Trophoblast cell (in vitro differentiated cells and primary cell): ENCODE results near the gene CFAP45.
A peak's percentile ranks its signal among the peaks of the same experiment; 100 is the strongest.

ENCODE experiments used
- DNase-seq, 2 donors: peaks; one replicate each; pipeline ENCODE4 v3.0.0-alpha.2; 2016
- H2AFZ ChIP-seq: 2 replicates; pipeline ENCODE4 v1.6.1; 2013; ENCODE audit warnings: low read length, moderate library complexity, mild to moderate bottlenecking; ENCODE audit not compliant: insufficient read depth, poor library complexity
- H2AK5ac ChIP-seq: 2 replicates; pipeline ENCODE4 v1.6.1; 2013; ENCODE audit warnings: mild to moderate bottlenecking, low read length
- H2BK120ac ChIP-seq: 2 replicates; pipeline ENCODE4 v1.6.1; 2013; ENCODE audit warnings: low read length, mild to moderate bottlenecking, moderate library complexity; ENCODE audit not compliant: insufficient read depth, poor library complexity
- H2BK12ac ChIP-seq: 2 replicates; pipeline ENCODE4 v1.6.1; 2013; ENCODE audit warnings: mild to moderate bottlenecking, low read length, moderate library complexity
- H2BK5ac ChIP-seq: 2 replicates; pipeline ENCODE4 v1.6.1; 2013; ENCODE audit warnings: low read length, low read depth, moderate library complexity, mild to moderate bottlenecking; ENCODE audit not compliant: poor library complexity
- H3K14ac ChIP-seq: 2 replicates; pipeline ENCODE4 v1.6.1; 2013; ENCODE audit warnings: mild to moderate bottlenecking, low read length
- H3K18ac ChIP-seq: 2 replicates; pipeline ENCODE4 v1.6.1; 2013; ENCODE audit warnings: mild to moderate bottlenecking, low read length
- H3K23ac ChIP-seq: 2 replicates; pipeline ENCODE4 v1.6.1; 2013; ENCODE audit warnings: low read length
- H3K27ac ChIP-seq: 2 replicates; pipeline ENCODE4 v1.5.1; 2013; ENCODE audit warnings: low read depth, mild to moderate bottlenecking, inconsistent platforms, low read length, moderate library complexity
- H3K27me3 ChIP-seq: 2 replicates; pipeline ENCODE4 v1.6.1; 2013; ENCODE audit warnings: inconsistent platforms, mild to moderate bottlenecking, low read length, moderate library complexity; ENCODE audit not compliant: insufficient read depth
- H3K36me3 ChIP-seq, 2 experiments: 1 replicate in 1 of 2; 2 replicates in 1 of 2; pipeline ENCODE4 v1.6.1; 2013; ENCODE audit warnings: low read length in 2 of 2, mild to moderate bottlenecking in 2 of 2, moderate library complexity in 1 of 2; ENCODE audit not compliant: insufficient read depth in 2 of 2, control insufficient read depth in 1 of 2
- H3K4ac ChIP-seq: 2 replicates; pipeline ENCODE4 v1.6.1; 2013; ENCODE audit warnings: low read depth, mild to moderate bottlenecking, low read length, moderate library complexity
- H3K4me1 ChIP-seq, 2 experiments: 1 replicate in 1 of 2; 2 replicates in 1 of 2; pipeline ENCODE4 v1.6.1; 2013; ENCODE audit warnings: low read length in 2 of 2, mild to moderate bottlenecking in 2 of 2, moderate library complexity in 1 of 2; ENCODE audit not compliant: insufficient read depth in 2 of 2, control insufficient read depth in 1 of 2
- H3K4me2 ChIP-seq: 2 replicates; pipeline ENCODE4 v1.6.1; 2013; ENCODE audit warnings: inconsistent platforms, mild to moderate bottlenecking, low read length, moderate library complexity
- H3K4me3 ChIP-seq: 2 replicates; pipeline ENCODE4 v1.5.1; 2013; ENCODE audit warnings: mild to moderate bottlenecking, low read depth, low read length, inconsistent platforms
- H3K79me1 ChIP-seq: one replicate; pipeline ENCODE4 v1.6.1; 2013; ENCODE audit warnings: low read length
- H3K79me2 ChIP-seq: 2 replicates; pipeline ENCODE4 v1.6.1; 2013; ENCODE audit warnings: low read length, mild to moderate bottlenecking; ENCODE audit not compliant: control insufficient read depth, insufficient read depth, poor library complexity
- H3K9ac ChIP-seq: 2 replicates; pipeline ENCODE4 v1.6.1; 2013; ENCODE audit warnings: mild to moderate bottlenecking, low read length
- H3K9me3 ChIP-seq: 2 replicates; pipeline ENCODE4 v1.6.1; 2013; ENCODE audit warnings: low read depth, mild to moderate bottlenecking, control low read depth, inconsistent platforms, low read length; ENCODE audit not compliant: insufficient read depth
- H4K12ac ChIP-seq: 2 replicates; pipeline ENCODE4 v1.6.1; 2013; ENCODE audit warnings: low read depth, mild to moderate bottlenecking, low read length, moderate library complexity
- H4K8ac ChIP-seq: 2 replicates; pipeline ENCODE4 v1.6.1; 2013; ENCODE audit warnings: low read depth, mild to moderate bottlenecking, low read length, moderate library complexity
- H4K91ac ChIP-seq: one replicate; pipeline ENCODE4 v1.6.1; 2013; ENCODE audit warnings: low read depth, mild to moderate bottlenecking, low read length, moderate library complexity
- WGBS: extraction: QIAGEN DNeasy Blood & Tissue Kit; methylation state at CpG from one replicate; pipeline ENCODE4 v1.1.7; 2013; ENCODE audit warnings: missing lambda C conversion rate; ENCODE audit not compliant: insufficient read length, insufficient coverage; ENCODE audit errors: extremely low coverage; 5-methylcytosine and 5-hydroxymethylcytosine counted together

CFAP45 gene

DNA sequence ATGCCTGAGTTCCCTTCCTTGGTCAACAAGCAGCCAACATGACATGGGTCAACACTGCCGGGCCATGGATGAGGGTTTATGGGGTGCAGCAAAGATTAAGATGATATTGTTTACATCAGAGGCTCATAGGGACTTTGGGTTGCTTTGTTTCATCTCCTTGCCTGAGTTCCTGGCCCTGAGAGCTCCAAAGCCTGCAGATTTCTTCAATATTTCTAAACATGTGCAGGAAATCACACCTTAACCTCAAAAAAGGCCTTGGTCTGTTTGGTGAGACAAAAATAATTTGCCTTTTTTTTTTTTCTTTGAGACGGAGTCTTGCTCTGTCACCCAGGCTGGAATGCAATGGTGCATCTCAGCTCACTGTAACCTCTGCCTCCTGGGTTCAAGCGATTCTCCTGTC lies 72.4 kb downstream of the CFAP45 start:
- no peak overlapping the region for H4K8ac ChIP-seq
- H3K9ac ChIP-seq, result no peak overlapping the region
- H3K4ac ChIP-seq, result no peak overlapping the region

DNA sequence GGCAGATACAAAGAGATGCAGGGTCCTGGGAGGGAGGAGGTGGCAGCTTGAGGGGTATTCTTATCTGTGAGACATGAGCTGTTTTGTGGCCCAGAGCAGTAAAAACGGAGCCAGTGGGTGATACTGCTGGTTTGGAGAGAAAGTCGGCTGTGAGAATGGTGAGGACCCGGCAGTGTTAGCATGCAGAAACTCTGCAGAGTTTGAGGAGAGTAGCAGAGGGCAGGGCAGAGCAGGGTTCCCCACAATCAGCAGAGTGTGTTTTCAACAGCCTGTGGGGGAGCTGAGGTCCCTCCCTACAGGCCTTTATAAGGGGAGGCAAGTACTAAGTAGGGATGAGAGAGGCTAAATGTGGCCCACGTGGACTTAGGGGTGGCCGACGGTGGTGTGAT lies 72.9 kb downstream of the CFAP45 start:
- Histone ChIP-seq H3K4me3 (no peak overlapping the region), H3K79me1 (peaks cover 2% of the 10 kb centered on the region), H3K27me3 (no peaks in the 10 kb centered on the region), H3K9ac (no peak overlapping the region), H3K36me3 (no peaks in the 10 kb centered on the region), H4K91ac (peak overlapping the region; percentile 7), H2AFZ (no peak overlapping the region), H3K14ac (no peak overlapping the region), H3K79me2 (no peaks in the 10 kb centered on the region), H4K12ac (no peak overlapping the region), H2AK5ac (no peak overlapping the region), H3K4me2 (no peak overlapping the region), H3K4ac (no peak overlapping the region), H3K4me1 (peaks cover 18 to 26% of the 10 kb centered on the region in 2 experiments), H2BK12ac (no peak overlapping the region), H3K23ac (no peak overlapping the region), H3K27ac (no peak overlapping the region), H3K9me3 (no peaks in the 10 kb centered on the region), H2BK120ac (no peak overlapping the region), H4K8ac (no peak overlapping the region), H3K18ac (no peak overlapping the region), H2BK5ac (no peak overlapping the region)
- no peak for DNase-seq
- WGBS, result no CpG with 5 or more reads among the region's 6 CpGs

More for the DNA sequence above, 72.4 kb downstream of the CFAP45 start:
- H3K23ac ChIP-seq, result no peak overlapping the region
- no peak overlapping the region for H3K4me3 ChIP-seq
- H3K14ac ChIP-seq, result no peak overlapping the region
- H3K9me3 ChIP-seq, result no peaks in the 10 kb centered on the region
- no peak overlapping the region for H3K18ac ChIP-seq
- H4K91ac ChIP-seq, result no peak overlapping the region
- DNase-seq, result no peak
- H3K27me3 ChIP-seq, result no peaks in the 10 kb centered on the region
- no peak overlapping the region for H2AK5ac ChIP-seq
- no peaks in the 10 kb centered on the region for H3K79me2 ChIP-seq
- H2AFZ ChIP-seq, result no peak overlapping the region
- no peak overlapping the region for H4K12ac ChIP-seq
- peaks cover 2% of the 10 kb centered on the region for H3K79me1 ChIP-seq
- H3K4me1 ChIP-seq, result peaks cover 18 to 26% of the 10 kb centered on the region in 2 experiments
- H3K27ac ChIP-seq, result no peak overlapping the region
- WGBS, result no CpG with 5 or more reads among the region's 3 CpGs
- no peak overlapping the region for H2BK12ac ChIP-seq
- no peak overlapping the region for H2BK5ac ChIP-seq
- no peak overlapping the region for H3K4me2 ChIP-seq
- no peak overlapping the region for H2BK120ac ChIP-seq
- no peaks in the 10 kb centered on the region for H3K36me3 ChIP-seq

DNA sequence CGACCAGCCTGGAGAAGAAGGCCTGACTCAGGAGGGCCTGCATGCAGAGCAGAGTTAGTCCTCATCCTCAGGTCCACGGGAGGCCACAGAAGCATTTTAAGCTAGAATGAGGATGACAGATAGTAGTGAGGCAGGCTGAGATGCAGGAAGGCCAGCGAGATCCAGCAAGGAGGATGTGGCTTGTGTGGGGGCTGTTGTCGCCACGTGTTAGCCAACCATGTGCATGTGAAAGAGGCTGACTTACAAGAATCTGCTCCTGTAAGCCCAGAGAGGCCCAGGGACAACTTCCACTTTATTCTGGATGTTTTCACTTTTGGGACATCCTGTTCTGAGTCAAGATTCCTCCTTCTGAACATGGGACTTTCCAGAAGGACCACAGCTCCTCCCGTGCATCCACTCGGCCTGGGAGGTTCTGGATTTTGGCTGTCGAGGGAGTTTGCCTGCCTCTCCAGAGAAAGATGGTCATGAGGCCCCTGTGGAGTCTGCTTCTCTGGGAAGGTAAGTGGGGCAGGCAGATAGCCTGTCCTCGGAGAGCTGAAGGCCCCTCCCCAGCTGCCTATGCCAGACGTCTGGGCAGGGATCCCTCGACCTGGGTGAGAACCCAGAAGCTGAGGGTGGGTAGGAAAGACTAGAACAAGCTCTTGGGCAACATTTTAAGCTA lies 73.4 kb downstream of the CFAP45 start, which contains the start of gene SLAMF8:
Gene SLAMF8 (plus strand): TSS at position 433 of the 661 bp plus-strand sequence. CDS start 26 bp downstream, at position 459.
- H3K27ac ChIP-seq, result peak within 1 kb of the TSS; percentile 15
- H3K79me1 ChIP-seq, result peaks cover 2% of the 10 kb centered on the region
- H3K4me2 ChIP-seq, result no peak within 1 kb of the TSS
- H2AK5ac ChIP-seq, result no peak within 1 kb of the TSS
- no peak within 1 kb of the TSS for H2BK5ac ChIP-seq
- no peak within 1 kb of the TSS for H3K14ac ChIP-seq
- no peak within 1 kb of the TSS for H3K18ac ChIP-seq
- peak within 1 kb of the TSS; percentile 3 for H2BK12ac ChIP-seq
- no peak within 1 kb of the TSS for H3K23ac ChIP-seq
- H3K9ac ChIP-seq, result no peak within 1 kb of the TSS
- H4K12ac ChIP-seq, result no peak within 1 kb of the TSS
- no peaks in the 10 kb centered on the region for H3K27me3 ChIP-seq
- H2AFZ ChIP-seq, result no peak within 1 kb of the TSS
- H3K4me1 ChIP-seq, result peaks cover 18 to 26% of the 10 kb centered on the region in 2 experiments
- no peak within 1 kb of the TSS for H3K4me3 ChIP-seq
- H2BK120ac ChIP-seq, result no peak within 1 kb of the TSS
- no peak within 1 kb of the TSS for H4K8ac ChIP-seq
- H3K36me3 ChIP-seq, result no peaks in the 10 kb centered on the region
- no CpG with 5 or more reads among the region's 11 CpGs for WGBS
- H3K4ac ChIP-seq, result no peak within 1 kb of the TSS
- peak within 1 kb of the TSS; percentile 7 for H4K91ac ChIP-seq
- no peaks in the 10 kb centered on the region for H3K9me3 ChIP-seq
- DNase-seq, result peak in 1 of 2 donors; percentile 38
- H3K79me2 ChIP-seq, result no peaks in the 10 kb centered on the region

DNA sequence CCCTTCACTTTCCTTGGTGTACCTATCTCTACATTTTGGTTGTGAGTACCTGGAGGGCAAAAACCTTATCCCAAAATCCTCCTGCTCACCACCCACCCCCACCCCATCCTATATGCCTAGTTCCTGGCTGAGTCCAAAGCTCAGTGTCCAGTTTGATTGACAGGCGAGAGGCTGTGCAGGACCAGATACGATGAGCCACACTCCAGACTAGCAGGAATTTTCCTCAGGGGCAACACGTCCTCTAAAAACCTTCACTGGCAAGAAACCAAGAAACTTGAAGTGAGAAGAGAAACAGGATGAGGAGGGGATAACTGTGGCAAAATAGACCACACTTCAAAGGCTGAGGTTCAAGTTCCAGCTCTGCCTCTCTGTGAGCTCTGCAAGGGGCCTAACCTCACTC lies 74.4 kb downstream of the CFAP45 start:
- H3K4me3 ChIP-seq, result no peak overlapping the region
- H3K79me2 ChIP-seq, result no peaks in the 10 kb centered on the region
- H3K9me3 ChIP-seq, result no peaks in the 10 kb centered on the region
- H3K27ac ChIP-seq, result peak overlapping the region; percentile 15
- H3K4me1 ChIP-seq, result peaks cover 18 to 26% of the 10 kb centered on the region in 2 experiments
- no peak overlapping the region for H2BK120ac ChIP-seq
- no peak overlapping the region for H3K4me2 ChIP-seq
- no peak overlapping the region for H3K4ac ChIP-seq
- H3K9ac ChIP-seq, result no peak overlapping the region
- no peak overlapping the region for H2BK12ac ChIP-seq
- no peak overlapping the region for H2AFZ ChIP-seq
- H2AK5ac ChIP-seq, result no peak overlapping the region
- H3K27me3 ChIP-seq, result no peaks in the 10 kb centered on the region
- H3K79me1 ChIP-seq, result peaks cover 2% of the 10 kb centered on the region
- H3K23ac ChIP-seq, result no peak overlapping the region
- WGBS, result no CpG with 5 or more reads among the region's 3 CpGs
- H4K12ac ChIP-seq, result no peak overlapping the region
- no peaks in the 10 kb centered on the region for H3K36me3 ChIP-seq
- H3K18ac ChIP-seq, result no peak overlapping the region
- H3K14ac ChIP-seq, result no peak overlapping the region
- H4K8ac ChIP-seq, result no peak overlapping the region
- no peak overlapping the region for H2BK5ac ChIP-seq
- DNase-seq, result no peak
- no peak overlapping the region for H4K91ac ChIP-seq
